Hematopoietic multipotent progenitor cell treated with erythropoietin and hydrocortisone succinate and interleukin-3 and kit ligand, for 8 days (in vitro differentiated cells): Measurements from ENCODE around the gene GIGYF2.
"Not testable (repeated sequence)": the region's sequence is repeated elsewhere in the genome, so short reads cannot be mapped to it uniquely, and the experiment has no call there.

ENCODE experiments used
- DNase-seq: peaks from one replicate; pipeline ENCODE4 v3.0.0-alpha.2; 2015

The GIGYF2 gene

GRCh38 chr2:232831496-232831895 is 134.4 kb downstream of the GIGYF2 start:
- DNase-seq, result no peak

- DNase-seq, result peak; percentile 13
Observed at GRCh38 chr2:232833830-232834229, 136.7 kb downstream of the GIGYF2 start.

- no peak for DNase-seq
Observed at GRCh38 chr2:232835687-232836208, 138.6 kb downstream of the GIGYF2 start.

DNA sequence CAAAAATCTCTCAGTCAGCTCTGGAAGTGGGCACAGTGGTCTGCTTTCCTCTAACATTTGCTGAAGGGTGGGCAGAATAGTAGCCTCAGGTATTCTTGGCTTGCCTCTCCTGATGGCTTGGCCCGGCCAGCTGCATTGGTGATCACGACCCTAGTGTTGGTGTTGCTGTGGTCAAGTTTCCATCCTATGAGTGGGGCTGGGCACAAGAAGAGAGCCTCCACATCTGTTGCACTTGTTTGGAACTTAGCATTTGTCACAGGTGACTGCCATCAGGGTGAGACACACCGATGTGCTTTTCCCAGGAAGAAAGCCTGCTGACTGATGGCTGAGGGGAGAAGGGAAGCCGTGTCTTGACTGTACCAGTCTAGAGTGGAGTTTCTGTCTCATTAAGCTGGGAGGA is 139.8 kb downstream of the GIGYF2 start:
- DNase-seq, result no peak

- peak; percentile 68 for DNase-seq
Observed at GRCh38 chr2:232838406-232838874, 141.3 kb downstream of the GIGYF2 start.

- DNase-seq, result peak; percentile 58
Observed at GRCh38 chr2:232839411-232840079, 142.4 kb downstream of the GIGYF2 start.

DNA sequence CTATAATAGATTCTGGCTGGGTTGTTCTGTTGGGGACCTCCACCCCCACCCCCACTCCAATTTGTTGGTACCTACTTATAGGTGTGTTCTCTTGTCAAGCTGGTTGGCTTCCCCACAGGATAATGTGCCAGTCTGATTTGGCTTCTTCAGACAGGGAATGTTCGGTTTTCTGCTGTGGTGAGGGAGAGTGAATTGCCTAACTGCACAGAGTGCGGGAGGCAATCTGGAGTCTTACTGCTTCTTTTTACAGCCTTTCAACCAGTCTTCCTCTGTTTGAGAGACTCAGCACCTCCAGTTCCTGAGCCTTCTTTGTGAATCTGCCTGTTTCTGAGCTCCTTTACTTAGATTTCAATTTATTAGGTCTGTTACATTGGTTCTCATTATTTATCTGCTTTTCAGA is 145.6 kb downstream of the GIGYF2 start:
- no peak for DNase-seq

DNA sequence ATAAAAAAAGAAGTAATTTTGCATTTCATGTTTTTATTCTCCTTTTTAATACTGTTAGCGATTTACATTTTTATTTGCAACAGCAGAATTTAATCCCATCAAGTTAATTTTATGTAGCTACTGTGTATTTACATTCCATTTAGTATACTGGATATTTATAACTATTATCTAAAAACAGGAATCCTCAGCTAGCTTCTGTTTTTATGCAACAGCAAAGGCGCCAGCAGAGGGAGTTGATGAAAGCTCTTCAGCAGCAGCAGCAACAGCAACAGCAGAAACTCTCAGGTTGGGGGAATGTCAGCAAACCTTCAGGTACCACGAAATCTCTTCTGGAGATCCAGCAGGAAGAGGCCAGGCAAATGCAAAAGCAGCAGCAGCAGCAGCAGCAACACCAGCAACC is 146.7 kb downstream of the GIGYF2 start:
- DNase-seq, result no peak

DNA sequence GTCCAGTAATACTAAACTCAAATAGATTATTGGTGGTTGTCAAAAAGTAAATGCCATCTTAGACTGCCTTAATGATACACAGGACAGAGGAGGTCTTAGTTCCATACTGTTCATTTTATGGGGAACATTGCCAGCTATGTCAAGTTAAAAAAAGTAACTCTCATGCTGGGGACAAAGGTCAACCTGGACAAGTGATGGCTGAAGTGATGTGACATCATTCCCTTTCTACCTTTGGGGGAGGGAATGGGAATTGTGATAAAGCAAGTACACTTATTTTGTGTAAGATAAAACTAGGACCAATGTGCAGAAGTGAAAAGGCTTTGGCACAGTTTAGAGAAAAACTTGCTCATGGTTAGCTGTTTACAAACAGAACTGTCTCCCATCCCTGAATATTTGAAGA is 148.9 kb downstream of the GIGYF2 start:
- DNase-seq, result no peak

DNA sequence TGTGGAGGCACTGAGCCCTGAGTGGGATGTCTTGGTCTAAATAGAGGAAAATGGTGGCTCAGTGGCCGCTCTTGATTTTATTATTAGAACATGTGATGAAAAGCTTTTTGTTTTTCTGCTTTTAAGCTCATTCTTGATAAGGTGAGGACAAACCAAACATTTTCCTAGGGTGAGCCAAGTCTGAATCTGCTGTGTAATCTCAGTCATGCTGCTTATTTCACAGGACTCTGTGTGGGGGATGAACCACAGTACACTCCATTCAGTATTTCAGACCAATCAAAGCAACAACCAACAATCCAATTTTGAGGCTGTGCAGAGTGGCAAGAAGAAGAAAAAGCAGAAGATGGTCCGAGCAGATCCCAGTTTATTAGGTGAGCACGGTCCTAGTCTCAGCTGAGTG is 152.9 kb downstream of the GIGYF2 start:
- no peak for DNase-seq

GRCh38 chr2:232852081-232852480 is 154.9 kb downstream of the GIGYF2 start:
- not testable (repeated sequence) for DNase-seq

DNA sequence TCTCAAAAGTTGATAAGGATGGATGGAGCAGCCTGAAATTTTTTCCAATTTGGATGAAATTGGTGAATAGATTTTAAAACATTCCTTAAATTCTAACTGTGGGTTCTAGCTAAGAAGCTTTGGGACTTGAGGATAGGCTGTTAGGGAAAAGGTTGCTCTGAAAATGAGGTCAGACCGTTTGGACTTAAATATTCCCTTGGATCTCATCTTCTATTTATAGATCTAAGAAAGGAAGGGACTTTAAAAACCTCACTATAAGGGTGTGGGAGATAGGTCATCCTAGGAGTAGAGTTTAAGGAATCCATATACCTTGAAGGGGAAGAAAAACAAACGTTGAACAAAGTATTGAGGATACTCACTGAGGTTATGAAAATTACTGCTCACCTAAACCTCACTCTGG is 155.5 kb downstream of the GIGYF2 start:
- DNase-seq, result no peak

- DNase-seq, result peak; percentile 92
Observed at GRCh38 chr2:232854082-232854481, 157.0 kb downstream of the GIGYF2 start.

GRCh38 chr2:232857158-232857563 is 160.0 kb downstream of the GIGYF2 start:
- DNase-seq, result no peak

- DNase-seq, result no peak
Observed at GRCh38 chr2:232859385-232859916, 162.3 kb downstream of the GIGYF2 start.

GRCh38 chr2:232860593-232861241 is 163.6 kb downstream of the GIGYF2 start:
- DNase-seq, result no peak

- no peak for DNase-seq
Observed at GRCh38 chr2:232861353-232861752, 164.2 kb downstream of the GIGYF2 start.

- no peak for DNase-seq
Observed at GRCh38 chr2:232863996-232864395, 166.9 kb downstream of the GIGYF2 start.

- no peak for DNase-seq
Observed at GRCh38 chr2:232865165-232865564, 168.0 kb downstream of the GIGYF2 start.

DNA sequence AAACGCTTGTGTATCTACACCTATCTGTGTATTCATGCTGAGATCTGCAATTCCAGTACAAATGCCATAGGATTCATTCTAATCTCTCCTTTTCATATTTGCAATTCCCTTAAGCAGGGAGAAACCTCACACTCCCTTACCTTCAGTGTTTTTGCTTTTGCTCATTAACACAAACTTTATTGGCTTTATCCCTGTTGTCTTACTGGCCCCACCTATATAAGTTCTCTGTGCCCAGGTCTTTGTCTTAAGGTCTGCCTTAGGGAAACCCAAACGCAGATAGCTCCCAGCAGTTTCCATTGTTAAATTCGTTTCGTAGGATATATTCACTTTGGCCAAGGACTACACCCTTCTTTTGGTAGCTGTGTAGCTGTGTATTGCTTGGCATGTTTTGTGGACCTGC is 169.0 kb downstream of the GIGYF2 start:
- DNase-seq, result no peak

DNA sequence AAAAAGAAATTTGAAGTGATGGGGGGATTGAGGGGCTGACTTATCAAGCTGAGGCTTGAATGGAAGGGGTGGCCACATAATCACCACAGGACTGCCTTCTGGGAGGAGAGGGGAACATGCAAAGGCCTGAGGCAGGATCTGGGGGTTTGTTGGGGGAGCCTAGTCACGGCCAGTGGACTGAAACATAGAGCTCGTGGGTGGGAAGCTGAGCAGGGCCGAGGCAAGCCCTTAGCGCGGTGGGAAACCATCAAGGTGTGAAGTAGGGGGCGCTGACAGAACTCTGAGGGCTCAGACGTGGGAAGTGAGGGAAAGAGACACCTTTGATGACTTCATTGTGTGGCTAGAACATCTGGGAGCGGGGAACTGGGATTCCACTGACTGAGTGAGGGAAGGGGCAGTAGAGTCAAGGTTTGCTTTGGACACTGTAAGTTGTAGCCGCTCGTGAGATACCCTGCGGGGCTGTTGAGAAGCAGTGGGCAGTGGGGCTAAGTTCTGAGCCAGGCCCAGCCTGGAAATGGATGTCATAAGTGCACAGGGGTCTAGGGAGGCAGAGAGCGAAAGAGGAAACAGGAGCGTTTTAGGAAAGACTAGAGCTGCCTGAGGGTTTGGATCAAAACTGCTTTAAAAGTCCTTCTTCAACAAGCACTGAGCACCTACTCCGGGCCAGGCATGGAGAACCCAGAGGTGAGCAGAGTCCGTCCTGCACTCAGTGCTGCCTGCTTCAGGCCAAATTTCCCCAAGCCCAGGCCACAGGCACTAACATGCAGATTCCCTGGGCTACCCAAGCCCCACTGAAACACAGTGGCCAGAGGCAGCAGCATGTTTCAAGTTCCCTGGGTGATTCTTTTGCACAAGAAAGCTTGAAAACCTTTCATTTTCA is 172.2 kb downstream of the GIGYF2 start:
- DNase-seq, result no peak

GRCh38 chr2:232870018-232870765 is 173.1 kb downstream of the GIGYF2 start, which contains the start of gene SNORC:
Gene SNORC, plus strand, starts transcription at chr2:232870264. Its CDS starts 78 bp downstream, at chr2:232870342.
- no peak for DNase-seq
